Astrocyte of the cerebellum (primary cell): Measurements from ENCODE around the gene PHF20.
A peak's percentile ranks its signal among the peaks of the same experiment; 100 is the strongest.
"Not testable (repeated sequence)": the region's sequence is repeated elsewhere in the genome, so short reads cannot be mapped to it uniquely, and the experiment has no call there.

Experiments used
- DNase-seq: peaks from one replicate; pipeline ENCODE4 v3.0.0-alpha.2; 2011; ENCODE audit warnings: low read depth
- H3K4me3 ChIP-seq: 2 replicates; pipeline ENCODE4 v1.5.1; 2011; ENCODE audit warnings: mild to moderate bottlenecking, low read depth, low read length, moderate library complexity
- CTCF ChIP-seq: IDR thresholded peaks from 2 replicates; pipeline ENCODE4 v1.5.1; 2012; ENCODE audit warnings: low read length, low read depth, moderate library complexity, mild to moderate bottlenecking; ENCODE audit errors: missing control alignments
- in situ Hi-C: cut with HindIII; loops from 2 replicates; pipeline ENCODE4 v1.10.0; 2017; ENCODE audit warnings: low sequenced_read_pairs

Gene PHF20

GRCh38 chr20:35985806-35986205, 214.0 kb downstream of the PHF20 start:
- H3K4me3 ChIP-seq: no peak overlapping the region
- no peak for DNase-seq
- in situ Hi-C loops: no loop called here
- no peak for TF ChIP-seq CTCF

DNA sequence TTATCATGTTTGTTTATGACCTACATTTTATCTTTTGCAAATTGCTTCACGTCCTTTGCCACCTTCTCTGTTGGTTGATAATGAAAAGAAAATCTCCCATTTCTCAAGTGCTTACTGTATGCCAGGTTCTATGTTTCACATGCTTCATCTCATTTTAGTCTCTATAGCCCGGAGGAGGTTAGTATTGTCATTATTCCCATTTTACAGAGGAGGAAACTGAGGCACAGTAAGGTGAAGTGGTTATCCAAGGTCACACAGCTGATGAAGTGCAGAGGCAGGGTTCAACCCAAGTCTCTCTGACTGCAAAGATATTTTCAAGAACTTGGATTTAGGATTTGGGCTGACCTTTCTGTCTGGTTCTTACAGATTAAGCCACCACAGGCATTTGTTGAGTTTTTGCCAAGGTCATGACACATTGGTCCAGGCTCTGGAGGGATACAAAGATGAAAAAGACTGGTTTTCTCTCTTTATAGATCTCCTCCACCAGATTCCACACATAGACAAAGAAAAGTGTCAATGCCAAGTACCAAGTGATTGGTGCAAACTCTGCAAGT, 217.2 kb downstream of the PHF20 start:
- DNase-seq: no peak
- no peak for TF ChIP-seq CTCF
- in situ Hi-C loops: no loop called here
- H3K4me3 ChIP-seq: no peak overlapping the region

GRCh38 chr20:35991142-35991771, 219.4 kb downstream of the PHF20 start:
- TF ChIP-seq CTCF: peak; percentile 66
- DNase-seq: peak; percentile 22
- in situ Hi-C loops: no loop called here
- H3K4me3 ChIP-seq: no peak overlapping the region

- peak; percentile 91 for TF ChIP-seq CTCF
- no peak overlapping the region for H3K4me3 ChIP-seq
- peak; percentile 22 for DNase-seq
- in situ Hi-C loops: no loop called here
These were observed 221.0 kb downstream of the PHF20 start for GRCh38 chr20:35992713-35993335.

DNA sequence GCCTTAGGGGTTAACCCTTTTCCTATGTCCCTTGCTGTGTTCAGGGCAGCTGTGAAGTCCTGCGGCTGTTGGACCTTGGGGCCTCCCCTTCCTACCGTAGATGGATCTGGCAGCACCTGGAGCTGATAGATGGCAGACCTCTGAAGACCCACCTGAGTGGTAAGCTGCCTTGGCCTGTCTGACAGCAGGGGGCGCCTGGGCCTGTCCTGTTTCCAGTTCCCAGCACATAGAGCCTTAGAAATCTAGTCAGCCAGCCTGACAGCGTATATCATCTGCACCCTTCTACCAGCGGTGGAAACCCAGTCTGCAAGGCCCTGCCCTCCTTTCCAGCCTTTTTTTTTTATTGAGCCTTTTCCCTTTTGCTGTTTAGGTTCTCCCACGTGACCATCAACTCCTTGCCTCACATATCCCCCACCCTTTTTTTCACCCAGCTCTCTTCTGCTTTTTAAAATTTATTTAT, 223.2 kb downstream of the PHF20 start:
- H3K4me3 ChIP-seq: no peak overlapping the region
- in situ Hi-C loops: no loop called here
- peak; percentile 93 for TF ChIP-seq CTCF
- peak; percentile 69 for DNase-seq

GRCh38 chr20:35996492-35996891, 224.7 kb downstream of the PHF20 start:
- DNase-seq, in situ Hi-C loops, H3K4me3 ChIP-seq: not testable (repeated sequence)
